ENCODE data around the gene E2F6.

E2F6 gene

GRCh38 chr2:11492720-11493119 is 26.8 kb upstream of the E2F6 start:
- no peak for DNase-seq

GRCh38 chr2:11492244-11492643 is 26.3 kb upstream of the E2F6 start:
- DNase-seq, result no peak

GRCh38 chr2:11491348-11491933 is 25.5 kb upstream of the E2F6 start:
- DNase-seq, result no peak

- no peak for DNase-seq
These were observed 24.2 kb upstream of the E2F6 start for GRCh38 chr2:11490194-11490593.

- no peak for DNase-seq
These were observed 22.8 kb upstream of the E2F6 start for GRCh38 chr2:11488809-11489208.

GRCh38 chr2:11483806-11484617 is 18.1 kb upstream of the E2F6 start:
- no peak for DNase-seq

- DNase-seq, result no peak
These were observed 16.6 kb upstream of the E2F6 start for GRCh38 chr2:11482473-11483035.

- no peak for DNase-seq
These were observed 16.0 kb upstream of the E2F6 start for GRCh38 chr2:11481789-11482472.

- DNase-seq, result no peak
These were observed 15.4 kb upstream of the E2F6 start for GRCh38 chr2:11481426-11481788.

GRCh38 chr2:11480859-11481258 is 14.9 kb upstream of the E2F6 start:
- DNase-seq, result no peak

- no peak for DNase-seq
These were observed 14.4 kb upstream of the E2F6 start for GRCh38 chr2:11480406-11480805.

- DNase-seq, result no peak
These were observed 13.1 kb upstream of the E2F6 start for GRCh38 chr2:11478899-11479605.

- peak; percentile 77 for DNase-seq
These were observed 12.0 kb upstream of the E2F6 start for GRCh38 chr2:11477994-11478393.

GRCh38 chr2:11473659-11474433 is 7.9 kb upstream of the E2F6 start:
- no peak for DNase-seq

- no peak for DNase-seq
These were observed 1.8 kb upstream of the E2F6 start for GRCh38 chr2:11467749-11468148.

GRCh38 chr2:11467129-11467649 is 1.2 kb upstream of the E2F6 start:
- DNase-seq, result no peak

- DNase-seq, result no peak
These were observed 557 bp upstream of the E2F6 start for GRCh38 chr2:11466307-11467128.

GRCh38 chr2:11465110-11465484 is 864 bp downstream of the E2F6 start:
- no peak for DNase-seq

GRCh38 chr2:11459816-11460215 is 6.1 kb downstream of the E2F6 start:
- DNase-seq, result no peak

- no peak for DNase-seq
These were observed 7.2 kb downstream of the E2F6 start for GRCh38 chr2:11458753-11459152.

GRCh38 chr2:11457935-11458334 is 8.0 kb downstream of the E2F6 start:
- no peak for DNase-seq
